ENCODE measurements around the gene FGGY.

GRCh38 chr1:59377350-59377904, 80.5 kb downstream of the FGGY start:
- TF ChIP-seq POLR2A (IDR thresholded peaks at IDR 0.05) (no peak), CTCF (IDR thresholded peaks at IDR 0.05) (no peak)
